ENCODE measurements around the gene POLR3E.

GRCh38 chr16:22370038-22370820 lies 73.0 kb downstream of the POLR3E start:
- TF ChIP-seq CTCF (IDR thresholded peaks at IDR 0.05) = no peak
- no peak for TF ChIP-seq ZFX (IDR thresholded peaks at IDR 0.05; ENCODE audit: borderline replicate concordance)

Data from 22Rv1 (cell line).